Activated CD4-positive, alpha-beta T cell treated with anti-CD3 and anti-CD28 coated beads for 24 hours (primary cell): Measurements from ENCODE around the gene ROBO1.
"Not testable (repeated sequence)": the region's sequence is repeated elsewhere in the genome, so short reads cannot be mapped to it uniquely, and the experiment has no call there.

Source experiments
- DNase-seq, 2 donors: peaks; one replicate each; pipeline ENCODE4 v3.0.0-alpha.2; 2020; ENCODE audit warnings: low read depth in 2 of 2

The ROBO1 gene

GRCh38 chr3:79314544-79314943 lies 453.3 kb downstream of the ROBO1 start:
- no peak for DNase-seq

GRCh38 chr3:79310016-79310415 lies 457.8 kb downstream of the ROBO1 start:
- no peak for DNase-seq

DNA sequence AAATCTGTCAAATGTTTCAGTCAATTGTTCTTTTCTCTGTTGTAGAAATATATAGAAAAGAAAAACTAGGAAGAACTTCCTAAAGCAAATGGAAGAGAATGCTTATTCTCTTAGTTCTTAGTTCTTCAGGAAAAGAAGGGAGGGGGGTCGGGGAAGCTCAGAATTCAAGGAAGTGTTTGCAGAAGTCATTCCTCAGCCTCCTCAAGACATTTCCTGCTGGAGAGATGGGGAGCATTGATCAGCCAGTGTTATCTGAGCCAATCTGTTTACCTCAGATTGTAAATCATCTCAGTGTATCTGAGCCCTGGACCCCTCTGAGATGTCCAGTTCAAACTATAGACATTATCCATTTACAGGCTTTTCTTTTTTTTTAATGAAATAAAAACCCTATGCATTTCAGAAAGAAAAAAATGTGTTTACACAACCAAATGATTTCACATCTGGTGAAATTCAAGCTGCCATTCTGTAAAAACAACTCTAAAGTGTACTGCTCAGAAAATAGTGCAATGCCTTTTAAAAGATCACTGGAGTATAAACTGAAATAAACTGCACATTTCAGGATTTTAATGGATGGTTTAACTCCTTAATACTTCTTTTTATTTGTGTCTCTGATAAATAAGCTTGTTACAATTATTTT lies 460.7 kb downstream of the ROBO1 start:
- no peak for DNase-seq

DNA sequence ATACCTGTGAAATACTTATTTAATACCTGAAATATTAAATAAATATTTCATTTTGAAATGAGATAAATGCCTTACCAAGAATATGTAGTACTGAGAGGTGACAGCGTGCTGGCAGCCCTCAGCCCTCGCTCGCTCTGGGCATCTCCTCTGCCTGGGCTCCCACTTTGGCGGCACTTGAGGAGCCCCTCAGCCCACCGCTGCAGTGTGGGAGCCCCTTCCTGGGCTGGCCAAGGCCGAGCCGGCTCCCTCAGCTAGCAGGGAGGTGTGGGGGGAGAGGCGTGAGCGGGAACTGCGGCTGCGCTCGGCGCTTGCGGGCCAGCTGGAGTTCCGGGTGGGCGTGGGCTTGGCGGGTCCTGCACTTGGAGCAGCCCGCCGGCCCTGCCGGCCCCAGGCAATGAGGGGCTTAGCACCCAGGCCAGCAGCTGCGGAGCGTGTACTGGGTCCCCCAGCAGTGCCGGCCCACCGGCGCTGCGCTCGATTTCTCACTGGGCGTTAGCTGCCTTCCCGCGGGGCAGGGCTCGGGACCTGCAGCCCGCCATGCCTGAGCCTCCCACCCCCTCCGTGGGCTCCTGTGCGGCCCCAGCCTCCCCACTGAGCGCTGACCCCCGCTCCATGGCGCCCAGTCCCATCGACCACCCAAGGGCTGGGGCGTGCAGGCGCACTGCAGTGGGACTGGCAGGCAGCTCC lies 467.7 kb downstream of the ROBO1 start:
- DNase-seq, result not testable (repeated sequence)

- DNase-seq, result no peak
These were observed 470.4 kb downstream of the ROBO1 start for GRCh38 chr3:79297245-79297960.

- DNase-seq, result no peak
These were observed 480.9 kb downstream of the ROBO1 start for GRCh38 chr3:79286882-79287281.

DNA sequence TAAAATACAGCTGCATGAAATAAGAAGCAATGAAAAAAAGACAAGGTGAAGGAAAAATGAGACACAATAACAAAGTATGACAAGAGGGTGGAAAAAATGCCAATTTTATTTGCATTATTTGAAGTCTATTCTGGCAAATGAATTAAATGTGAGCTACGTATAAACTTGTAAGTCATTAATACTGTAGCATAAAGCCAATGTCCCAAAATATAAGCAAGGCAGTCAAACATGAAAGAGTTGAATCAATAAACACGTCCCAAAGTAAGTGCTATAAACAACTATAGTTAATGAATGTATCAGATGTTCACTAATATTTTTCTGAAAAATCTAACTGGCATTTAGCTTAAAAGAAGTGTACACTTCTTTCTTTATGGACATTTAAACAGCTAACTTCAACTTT lies 481.9 kb downstream of the ROBO1 start:
- DNase-seq, result no peak

- DNase-seq, result no peak
These were observed 482.4 kb downstream of the ROBO1 start for GRCh38 chr3:79285380-79285779.

- no peak for DNase-seq
These were observed 483.0 kb downstream of the ROBO1 start for GRCh38 chr3:79284781-79285180.

DNA sequence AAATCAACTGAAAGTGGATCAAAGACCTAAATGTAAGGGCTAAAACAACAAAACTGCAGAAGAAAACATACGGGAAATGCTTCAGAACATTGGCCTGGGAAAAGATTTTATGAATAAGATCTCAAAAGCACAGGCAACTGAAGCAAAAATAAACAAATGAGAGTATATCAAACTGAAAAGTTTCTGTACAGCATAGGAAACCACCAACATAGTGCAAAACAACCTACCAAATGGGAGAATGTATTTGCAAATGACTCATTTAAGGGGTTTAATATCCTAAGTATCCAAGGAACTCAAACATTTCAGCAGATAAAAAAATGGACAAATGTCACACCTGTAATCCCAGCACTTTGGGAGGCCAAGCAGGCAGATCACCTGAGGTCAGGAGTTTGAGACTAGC lies 489.1 kb downstream of the ROBO1 start:
- no peak for DNase-seq

- DNase-seq, result no peak
These were observed 499.4 kb downstream of the ROBO1 start for GRCh38 chr3:79268422-79268821.

- no peak for DNase-seq
These were observed 502.9 kb downstream of the ROBO1 start for GRCh38 chr3:79264892-79265291.

- DNase-seq, result no peak
These were observed 504.4 kb downstream of the ROBO1 start for GRCh38 chr3:79263423-79263822.

- DNase-seq, result no peak
These were observed 509.3 kb downstream of the ROBO1 start for GRCh38 chr3:79258479-79258878.

GRCh38 chr3:79257791-79258190 lies 510.0 kb downstream of the ROBO1 start:
- DNase-seq, result no peak

GRCh38 chr3:79255702-79256101 lies 512.1 kb downstream of the ROBO1 start:
- no peak for DNase-seq

GRCh38 chr3:79255292-79255691 lies 512.5 kb downstream of the ROBO1 start:
- DNase-seq, result no peak

- no peak for DNase-seq
These were observed 514.1 kb downstream of the ROBO1 start for GRCh38 chr3:79253704-79254103.

DNA sequence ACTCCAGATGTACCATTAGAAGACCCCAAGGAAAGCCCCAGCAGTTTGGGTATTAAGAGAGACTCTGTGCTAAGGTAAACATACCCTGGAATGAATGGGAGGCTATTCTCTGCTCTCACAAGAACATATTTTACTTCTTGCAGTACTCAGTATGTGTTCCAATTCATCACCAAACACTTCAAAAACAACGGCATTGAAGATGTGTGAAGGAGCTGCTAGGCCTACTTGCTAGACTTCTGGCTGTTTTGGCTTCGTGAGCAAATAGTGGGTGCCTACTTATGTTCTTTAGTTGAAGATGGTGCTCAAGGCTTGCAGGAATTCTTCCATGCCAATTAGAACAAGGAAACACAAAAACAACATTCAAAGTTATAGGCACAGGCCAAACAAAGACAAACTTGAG lies 514.5 kb downstream of the ROBO1 start:
- DNase-seq, result no peak

GRCh38 chr3:79250746-79251145 lies 517.1 kb downstream of the ROBO1 start:
- DNase-seq, result no peak

DNA sequence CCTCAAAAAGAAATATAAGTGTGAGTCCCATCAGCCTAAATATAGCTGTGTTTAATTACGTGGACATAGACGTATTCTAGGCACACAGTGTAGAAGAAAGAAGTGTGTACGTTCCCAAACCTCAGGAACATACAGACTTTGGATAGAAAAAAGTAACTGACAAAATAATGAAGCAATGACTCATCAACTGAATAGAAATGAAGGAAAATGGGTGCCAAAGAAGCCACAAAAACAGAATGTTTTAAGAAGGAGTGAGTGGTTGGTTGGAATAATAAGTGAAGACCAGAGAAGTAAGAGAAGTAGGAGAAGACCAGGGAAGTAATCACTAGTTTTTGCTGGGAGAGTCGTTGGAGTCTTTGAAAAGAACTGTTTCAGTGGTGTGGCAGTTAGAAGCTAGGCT lies 518.1 kb downstream of the ROBO1 start:
- no peak for DNase-seq

- no peak for DNase-seq
These were observed 520.1 kb downstream of the ROBO1 start for GRCh38 chr3:79247725-79248043.
